Cerebellar cortex (tissue), 1 donor: ENCODE data around the gene CRACR2A.

ENCODE experiments used
- DNase-seq: peaks from one replicate; pipeline ENCODE4 v3.0.0-alpha.2; 2015; ENCODE audit warnings: low spot score

The CRACR2A gene

DNA sequence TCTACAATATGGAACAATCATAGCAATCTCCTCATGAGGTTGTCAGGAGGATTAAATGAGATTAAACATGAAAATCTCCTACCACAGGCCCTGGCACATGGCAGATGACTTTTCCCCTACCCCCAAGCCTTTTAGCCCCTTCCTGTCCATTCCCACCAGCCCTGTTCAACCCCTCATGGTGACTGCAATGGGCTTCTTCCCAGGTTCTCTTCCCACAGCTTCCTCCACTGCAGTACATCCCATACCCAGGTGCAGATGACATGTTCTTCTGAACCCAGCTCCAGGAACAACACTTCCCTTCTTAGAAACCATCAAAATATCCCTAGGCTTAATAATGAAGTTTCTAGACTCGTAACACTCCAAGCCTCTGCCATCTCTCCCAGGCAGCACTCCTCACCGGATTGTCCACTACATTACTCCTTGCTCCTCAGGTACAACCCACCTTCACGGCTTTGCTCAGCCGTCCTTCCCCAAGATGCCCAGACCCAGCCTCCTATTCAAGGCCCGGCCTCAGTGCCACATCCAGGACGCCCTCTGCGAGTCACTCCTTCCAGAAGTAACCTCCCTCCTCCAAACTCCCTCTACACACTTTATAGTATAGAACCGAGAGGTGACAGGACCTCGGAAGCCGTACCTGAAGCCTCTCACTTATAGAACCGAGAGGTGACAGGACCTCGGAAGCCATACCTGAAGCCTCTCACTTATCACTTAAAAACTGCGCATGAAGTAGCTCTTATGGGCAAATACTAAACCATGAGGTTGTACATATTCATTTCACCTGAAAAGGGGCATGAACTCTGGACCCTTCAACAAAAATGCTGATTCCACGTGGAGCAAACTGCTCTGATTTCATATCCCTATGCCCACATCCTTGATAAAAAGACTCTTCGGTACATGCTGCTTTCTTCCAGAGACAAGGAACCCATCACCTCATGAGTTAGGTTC is 1.5 kb downstream of the CRACR2A start:
- DNase-seq: no peak

DNA sequence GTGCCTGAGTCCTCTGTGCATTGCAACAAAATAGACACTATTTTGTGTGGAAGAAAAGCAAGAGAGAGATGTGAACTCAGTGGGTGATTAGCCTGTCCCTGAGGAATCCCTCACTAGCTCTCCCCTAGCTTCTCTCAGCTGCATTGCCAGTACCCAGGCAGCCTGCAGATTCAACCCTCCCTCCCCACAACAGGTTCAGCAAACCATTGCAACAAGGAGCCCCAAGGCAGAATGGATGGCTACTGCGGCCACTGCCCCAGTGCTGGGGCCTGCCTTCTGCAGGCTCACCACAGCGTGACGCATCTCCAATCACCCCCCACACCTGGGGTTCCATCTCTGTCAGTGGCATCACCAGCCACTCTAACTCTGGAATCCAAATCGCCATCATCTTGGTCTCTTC is 2.3 kb downstream of the CRACR2A start:
- no peak for DNase-seq

DNA sequence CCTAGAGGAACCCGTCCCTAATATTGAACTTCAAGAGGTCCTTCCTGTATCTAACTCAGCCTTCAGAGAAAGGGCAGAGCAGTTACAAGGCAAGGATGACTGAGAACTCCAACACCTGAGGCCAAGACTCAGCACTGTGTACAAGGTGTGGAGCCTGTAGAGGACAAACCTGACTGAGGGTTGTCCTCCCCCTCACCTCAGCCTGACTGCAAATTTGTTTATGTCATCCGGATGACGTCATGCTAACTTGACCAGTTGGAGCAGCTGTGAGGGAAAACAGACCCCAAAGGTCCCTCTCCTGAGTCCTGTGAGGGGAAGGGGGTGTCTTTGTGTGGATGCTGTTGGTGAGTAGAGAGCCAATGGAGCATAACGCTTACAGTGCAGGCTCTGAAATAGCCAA is 4.3 kb downstream of the CRACR2A start:
- no peak for DNase-seq

DNA sequence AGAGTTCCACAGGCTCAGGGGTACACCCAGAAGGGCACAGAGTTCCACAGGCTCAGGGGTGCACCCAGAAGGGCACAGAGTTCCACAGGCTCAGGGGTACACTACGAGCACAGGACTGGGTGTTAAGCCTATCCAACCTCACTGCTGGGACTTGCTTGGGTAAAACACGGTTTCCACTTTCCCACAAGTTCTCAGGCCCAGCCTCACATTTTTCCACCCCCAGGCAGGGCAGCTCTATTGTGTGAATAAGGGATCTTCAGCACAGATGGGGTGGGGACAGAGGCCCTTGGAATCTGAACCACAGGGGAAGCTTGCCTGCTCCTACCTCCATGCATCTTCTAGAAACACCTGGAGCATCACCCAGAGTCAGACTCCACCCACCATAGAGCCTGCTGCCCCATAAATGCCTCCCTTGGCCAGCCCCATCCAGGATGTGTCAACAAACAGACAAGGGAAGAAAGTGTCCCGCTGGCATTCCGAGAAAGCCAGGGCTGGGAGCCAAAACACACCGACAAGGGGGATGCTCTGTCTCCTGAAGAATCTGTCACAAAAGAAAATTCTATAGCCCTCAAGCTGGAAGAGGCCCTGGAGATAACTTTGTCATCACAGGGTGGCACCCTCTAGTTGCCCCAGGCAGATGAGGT is 4.8 kb downstream of the CRACR2A start:
- DNase-seq: no peak

DNA sequence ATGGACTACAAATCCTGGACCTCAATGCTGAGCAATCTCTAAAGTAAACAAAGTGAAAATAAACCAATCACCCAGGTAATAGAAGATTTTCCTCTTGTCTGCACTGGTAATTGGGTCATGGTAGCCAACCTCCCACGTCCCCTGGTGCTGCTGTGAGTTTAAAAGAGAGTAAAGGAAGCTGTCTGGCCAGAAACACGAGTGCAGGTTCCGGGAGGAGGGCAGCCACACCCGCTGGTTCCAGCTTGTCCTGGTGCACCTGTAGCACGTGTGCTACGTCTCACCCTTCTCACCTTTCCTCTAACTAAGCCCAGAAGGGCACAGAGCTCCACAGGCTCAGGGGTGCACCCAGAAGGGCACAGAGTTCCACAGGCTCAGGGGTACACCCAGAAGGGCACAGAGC is 5.4 kb downstream of the CRACR2A start:
- no peak for DNase-seq

DNA sequence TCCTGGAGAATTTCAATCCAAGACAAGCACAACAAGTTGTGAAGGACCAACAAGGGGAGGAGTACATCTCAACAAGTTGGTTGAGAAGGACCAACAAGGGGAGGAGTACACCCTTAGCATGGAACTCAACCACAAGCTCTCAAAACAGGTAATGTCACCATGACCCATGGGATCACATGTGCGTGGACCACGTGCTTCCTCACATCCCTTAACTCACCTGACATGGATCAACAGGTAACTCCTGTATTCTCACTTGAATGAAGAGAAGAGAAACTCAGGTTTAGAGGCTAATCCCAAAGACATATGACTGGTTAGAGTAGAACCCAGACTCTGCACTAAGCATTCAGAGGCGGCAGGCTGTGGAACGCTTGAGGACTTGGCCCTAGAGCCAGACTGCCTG is 6.2 kb downstream of the CRACR2A start:
- DNase-seq: no peak

DNA sequence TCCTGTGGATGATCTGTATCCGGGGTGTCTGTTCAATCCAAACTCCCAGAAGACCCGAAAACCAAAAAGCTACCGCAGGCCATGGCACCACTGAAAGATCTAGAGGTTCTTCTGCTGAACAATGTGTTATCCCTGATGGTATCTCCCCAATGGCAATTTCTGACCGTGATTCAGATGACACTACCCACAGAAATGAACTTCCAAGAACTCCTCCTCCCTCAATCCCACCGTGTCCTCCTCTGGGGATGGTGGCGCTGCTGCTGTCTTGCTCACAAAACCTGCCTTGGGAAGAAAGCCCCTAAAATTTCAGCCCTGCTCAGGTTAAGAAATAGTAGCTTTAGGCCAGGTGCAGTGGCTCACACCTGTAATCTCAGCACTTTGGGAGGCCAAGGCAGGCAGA is 7.8 kb downstream of the CRACR2A start:
- DNase-seq: no peak

DNA sequence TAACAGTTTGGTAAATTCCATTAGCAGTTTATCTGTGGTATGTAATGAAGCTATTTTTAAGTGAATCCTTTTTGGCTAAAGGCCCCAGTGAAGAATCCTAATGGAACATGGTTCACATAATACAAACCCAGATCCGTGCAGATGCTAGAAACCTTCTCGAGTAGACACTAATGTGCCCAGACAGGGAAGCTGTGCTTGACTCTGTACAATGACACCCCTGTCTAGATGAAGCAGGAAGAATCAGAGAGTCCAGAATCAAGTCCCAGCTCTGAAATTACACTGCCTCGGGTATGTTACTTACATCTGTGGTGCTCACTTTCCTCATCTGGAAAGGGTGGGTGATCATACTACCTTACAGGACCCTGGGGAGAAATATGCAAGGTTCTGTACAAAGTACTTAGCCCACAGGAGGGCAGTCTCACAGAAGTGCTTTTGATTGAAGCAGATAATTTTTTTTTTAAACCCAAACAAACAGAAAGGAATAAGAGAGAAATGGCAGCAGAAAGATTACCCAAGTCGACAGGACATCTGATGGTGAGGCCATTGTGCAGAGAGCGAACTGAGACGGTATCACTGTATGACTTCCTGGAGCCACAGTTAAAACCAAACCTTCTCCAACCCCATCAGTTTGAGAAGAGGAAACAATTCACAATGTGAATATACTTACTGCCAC is 8.5 kb downstream of the CRACR2A start:
- DNase-seq: no peak

DNA sequence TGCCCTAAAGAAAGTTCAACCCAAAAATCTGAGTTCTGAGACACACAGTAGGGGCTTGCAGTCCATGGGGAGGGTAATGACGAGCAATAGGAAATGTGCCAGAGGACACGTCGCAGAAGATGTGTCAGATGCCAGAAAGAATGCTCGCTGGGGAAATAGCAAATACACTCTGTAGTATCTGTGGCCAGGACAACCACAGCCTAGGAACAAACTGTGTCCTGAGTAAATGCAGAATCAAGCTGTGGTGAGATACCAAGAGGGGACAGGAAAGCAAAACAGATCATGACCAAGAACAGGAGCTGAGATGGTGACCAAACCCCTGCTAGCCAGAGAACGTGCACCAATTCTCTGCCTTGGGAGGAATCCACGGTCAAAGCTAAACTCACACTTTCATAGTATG is 9.1 kb downstream of the CRACR2A start:
- no peak for DNase-seq

DNA sequence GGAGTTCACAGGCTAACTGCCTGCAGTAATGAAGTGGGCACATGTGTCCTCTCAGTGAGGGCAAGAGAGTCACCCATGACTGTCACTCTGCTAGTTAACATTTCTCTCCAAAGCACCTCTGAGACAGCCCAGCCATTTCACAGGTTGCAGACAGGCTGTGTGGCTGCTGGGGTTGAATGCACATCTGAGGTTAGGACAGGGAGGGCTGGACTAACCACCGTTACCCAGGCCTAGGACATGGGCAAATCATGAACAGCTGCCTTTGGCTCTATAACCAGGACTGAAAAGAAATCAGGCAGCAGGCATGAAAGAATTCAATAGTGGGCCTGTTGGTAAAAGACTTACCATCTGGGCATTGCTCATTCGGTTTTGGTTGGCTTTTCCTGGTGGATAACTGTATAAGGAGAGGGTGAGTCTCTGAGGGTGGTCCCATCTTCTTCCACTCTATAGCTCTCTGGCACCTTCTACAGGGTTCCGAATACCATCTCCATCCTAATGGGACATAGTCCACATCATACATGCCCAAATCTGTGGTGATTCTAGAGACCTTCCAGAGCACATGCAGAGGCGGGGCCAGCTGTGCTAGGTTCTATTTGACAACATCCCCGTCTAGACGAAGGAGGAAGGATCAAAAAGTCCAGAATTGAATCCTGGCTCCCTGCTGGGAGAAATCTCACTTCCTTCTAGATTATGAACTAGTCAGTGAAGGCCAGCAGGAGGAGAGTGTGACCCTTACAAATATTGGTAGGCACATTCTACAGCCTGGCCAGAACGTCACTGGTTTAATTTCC is 10.8 kb downstream of the CRACR2A start:
- no peak for DNase-seq

DNA sequence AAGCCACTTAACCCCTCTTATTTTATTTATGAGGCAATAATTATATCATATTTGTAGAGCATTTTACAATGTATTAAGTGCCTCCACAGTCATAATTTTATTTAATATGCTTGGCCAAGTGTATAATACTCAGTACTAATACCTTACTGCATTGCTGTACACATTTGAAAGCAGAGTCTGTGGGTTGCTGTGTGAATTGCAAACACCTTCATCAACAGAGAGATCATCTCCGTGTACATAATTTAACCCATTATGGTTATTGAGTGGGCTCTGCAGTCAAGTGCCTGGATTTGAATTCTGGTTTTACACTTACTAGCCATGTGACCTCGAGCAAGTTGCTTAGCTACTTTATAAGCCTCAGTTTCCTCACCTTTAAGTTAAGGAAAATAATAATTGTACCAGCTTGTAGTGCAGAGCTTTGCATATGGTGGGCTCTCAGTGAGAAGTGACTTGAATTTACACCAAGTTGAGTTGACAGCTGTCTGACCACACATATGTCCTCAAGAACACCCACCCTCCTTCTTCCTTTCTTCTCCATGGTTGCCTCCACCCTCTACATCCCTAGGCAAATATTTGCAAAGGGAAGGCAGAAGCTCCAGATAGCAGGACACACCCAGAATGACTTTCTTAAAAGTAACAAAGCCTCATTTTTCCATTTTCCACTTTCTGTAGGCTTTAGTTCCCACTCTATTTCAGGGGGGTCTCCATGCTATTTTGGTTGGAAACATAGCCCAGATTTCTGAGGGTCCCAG is 12.3 kb downstream of the CRACR2A start:
- no peak for DNase-seq

DNA sequence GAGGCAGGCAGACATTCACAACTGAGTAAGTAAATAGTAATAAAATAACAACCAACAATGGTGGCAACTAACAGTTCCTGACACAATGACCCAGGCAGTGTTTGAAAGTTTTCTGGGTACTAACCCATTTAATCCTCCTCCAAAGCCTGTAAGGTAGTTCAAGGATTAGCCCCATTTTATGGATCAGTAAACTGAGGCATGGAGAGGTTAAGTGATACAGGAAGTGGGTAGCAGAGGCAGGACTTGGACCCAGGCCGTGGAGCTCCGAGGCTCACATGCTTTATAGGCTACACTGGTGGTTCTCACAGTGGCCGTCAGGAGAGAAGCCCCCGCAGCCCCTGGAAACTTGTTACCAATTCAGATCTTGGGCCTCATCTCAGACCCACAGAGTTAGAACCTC is 17.5 kb downstream of the CRACR2A start:
- DNase-seq: no peak

DNA sequence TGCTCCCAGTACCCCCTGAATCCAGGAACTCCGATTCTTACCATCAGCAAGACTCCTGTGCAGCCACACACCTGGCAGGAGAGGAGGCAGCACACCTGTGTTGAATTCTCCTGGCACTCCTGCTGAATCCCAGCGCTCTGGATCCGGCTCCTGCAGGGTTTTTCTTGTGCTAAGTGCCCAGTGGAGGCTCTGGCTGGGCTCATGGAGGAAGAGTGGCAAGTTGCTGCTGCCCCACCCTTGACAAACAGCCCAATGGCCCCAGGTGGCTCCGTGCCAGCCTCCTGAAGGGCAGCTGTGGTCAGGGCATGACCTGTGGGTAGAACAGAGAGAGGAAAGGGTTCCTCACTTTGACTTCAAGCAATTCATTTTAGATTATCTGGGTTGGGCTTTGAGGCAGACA is 20.0 kb downstream of the CRACR2A start:
- no peak for DNase-seq

DNA sequence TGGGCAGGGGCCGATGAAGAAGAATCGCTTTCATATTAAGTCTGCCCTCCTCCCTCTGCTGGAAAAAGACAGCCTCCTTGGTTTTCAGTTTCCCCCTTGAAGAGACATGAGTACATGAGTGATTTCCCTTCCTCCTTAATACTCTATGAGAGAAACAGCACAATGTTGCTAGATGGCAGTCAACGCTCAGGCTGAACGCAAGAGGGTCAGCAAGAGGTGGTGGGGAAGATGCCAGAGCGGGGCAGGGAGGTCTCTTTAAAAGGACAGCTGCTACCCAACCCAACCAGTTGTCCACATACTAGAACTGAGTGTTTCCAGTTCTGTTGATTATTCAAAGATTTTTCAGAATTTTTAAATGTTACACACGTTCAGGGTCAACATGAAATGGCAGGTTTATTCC is 22.8 kb downstream of the CRACR2A start:
- DNase-seq: no peak

DNA sequence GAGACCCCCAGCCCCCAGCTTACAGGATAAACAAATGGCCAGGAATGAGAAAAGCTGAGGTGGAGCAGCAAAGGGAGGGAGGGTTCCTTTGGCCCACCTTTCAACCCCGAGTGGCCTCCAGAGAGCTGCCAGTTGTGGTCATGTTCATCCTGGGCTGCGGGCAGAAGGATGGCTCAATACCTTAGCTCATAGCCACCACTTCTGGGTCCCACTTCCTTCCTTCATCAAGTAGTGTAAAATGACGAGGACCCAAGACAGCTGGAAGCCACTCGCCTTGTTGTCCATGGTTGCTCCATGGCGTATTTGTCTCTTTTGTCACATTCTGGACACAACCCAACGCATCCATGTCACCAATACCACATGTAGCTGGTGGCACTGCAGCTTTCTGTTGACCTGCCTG is 24.2 kb downstream of the CRACR2A start:
- DNase-seq: no peak

DNA sequence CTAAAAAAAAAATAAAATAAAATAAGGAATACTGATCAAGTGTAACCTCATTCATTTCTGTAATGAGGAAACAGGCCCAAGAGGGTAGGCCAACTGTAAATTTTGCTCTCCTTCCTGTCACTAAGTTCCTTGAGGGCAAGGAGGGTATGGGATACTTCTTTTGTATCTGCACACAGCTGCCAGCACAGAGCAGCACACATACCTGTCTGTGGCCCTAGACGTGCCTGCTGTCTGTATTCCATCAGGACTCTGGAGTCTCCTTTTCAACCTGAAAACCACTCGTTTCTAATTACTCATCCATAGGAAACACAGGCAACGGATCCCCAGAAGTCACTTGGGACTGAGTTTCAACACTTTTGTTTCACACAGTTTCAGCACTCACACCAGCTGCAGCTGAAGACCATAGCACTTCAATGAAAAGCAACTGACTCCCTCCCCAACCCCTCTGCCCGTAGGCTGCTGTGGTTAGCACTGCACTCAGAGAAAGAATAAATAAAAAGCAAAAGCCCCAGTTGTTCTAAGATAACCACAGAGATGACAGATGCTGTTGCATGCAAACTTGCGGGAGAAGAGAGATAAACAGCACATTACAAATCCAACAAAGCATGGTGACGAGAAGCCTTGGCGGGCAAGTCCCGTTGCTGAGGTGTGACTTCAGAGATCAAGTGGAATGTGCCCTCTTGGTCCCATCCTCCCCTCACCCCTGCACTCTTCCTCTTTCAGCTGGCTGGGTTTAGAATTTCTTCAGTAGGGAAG is 24.9 kb downstream of the CRACR2A start:
- no peak for DNase-seq

DNA sequence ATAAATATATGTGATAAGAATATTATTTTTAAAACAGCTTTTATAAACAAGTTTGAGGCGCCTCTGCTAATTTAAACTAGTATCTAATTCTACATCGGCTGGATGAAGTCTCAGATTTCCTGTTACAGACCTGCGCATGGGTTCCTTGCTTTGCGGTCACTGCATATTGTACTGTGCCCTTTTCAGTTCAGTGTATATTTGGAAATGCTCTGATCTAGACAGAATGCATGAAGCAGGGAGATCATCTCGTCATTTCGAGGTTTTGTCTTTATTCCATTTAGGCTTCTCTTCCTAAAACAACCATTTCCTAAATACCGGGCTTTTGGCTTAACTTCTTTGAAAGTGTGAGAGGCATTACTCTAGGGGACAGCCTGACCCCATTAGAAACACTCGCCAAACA is 25.6 kb downstream of the CRACR2A start:
- no peak for DNase-seq

DNA sequence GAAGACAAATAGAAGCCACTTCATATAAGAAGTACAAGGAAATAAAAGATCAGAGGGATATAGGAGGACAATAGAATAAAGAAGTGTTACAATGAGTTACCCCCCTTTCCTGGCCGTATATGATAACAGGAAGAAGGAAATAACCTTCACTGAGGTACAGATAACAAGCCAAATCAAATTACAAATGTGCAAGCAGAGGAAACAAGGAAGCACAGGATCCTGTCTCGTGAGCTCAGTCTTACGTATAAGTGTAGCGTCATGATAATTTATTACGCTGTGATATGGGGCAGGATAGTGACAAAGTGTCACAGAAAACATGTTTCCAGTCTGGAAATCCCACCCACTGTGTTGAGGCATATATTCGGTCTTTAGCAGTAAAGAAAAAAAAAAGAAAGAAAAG is 26.5 kb downstream of the CRACR2A start:
- DNase-seq: no peak

DNA sequence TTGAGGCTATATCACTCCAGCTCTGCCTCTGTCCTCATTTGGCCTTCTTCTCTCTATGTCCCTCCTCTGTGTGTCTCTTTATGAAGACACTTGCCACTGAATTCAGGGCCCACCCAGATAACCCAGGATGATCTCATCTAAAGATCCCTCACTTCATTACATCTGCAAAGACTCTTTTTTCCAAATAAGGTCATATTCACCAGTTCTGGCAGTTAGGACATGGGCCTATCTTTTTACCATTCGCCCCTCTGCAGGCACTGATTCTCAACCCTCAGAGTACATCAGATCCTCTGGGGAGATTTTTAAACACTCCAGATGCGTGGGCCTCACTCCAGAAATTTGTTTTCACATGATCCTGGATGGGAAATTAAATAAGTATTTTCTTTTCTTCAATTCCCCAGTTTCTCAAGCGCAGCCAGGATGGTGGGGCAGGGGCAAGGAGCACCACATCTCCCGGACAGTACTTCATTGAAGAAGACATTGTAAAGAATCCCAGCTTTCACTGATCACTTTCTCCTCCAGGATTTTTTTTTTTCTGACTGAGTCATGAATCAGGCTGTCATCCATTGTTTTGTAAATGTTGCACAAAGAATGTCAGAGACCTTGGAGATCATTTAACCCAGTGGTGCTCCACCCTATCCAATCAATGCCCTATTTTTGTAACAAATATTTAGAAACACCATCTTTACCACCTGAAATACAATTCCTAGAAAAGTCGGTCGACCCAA is 27.4 kb downstream of the CRACR2A start:
- DNase-seq: no peak
